A549 (cell line): Measurements from ENCODE around the gene PDIK1L. TPM values are rescaled to one million over a fixed set of nuclear protein-coding genes. Genes with fewer than 3 reads are reported as not detected.
A peak's percentile ranks its signal among the peaks of the same experiment; 100 is the strongest.

Source experiments
- ATAC-seq, 2 experiments: fragments of 200-7000 bp in 1 of 2; fragments of >200 bp in 1 of 2; cut with Nextera tagmentation in 1 of 2; cut with Tn5 transposase in 1 of 2; 3 replicates each; pipeline versions ENCODE4 v1.8.0 to v1.9.1; 2018 to 2020; ENCODE audit warnings: mild to moderate bottlenecking in 1 of 2, moderate library complexity in 1 of 2
- CTCF ChIA-PET: fragments of 300-600 bp; sonication (Branson Sonifier 250); formaldehyde crosslinking; extraction: SDS; loops from one replicate; lab custom pipeline; 2021; ENCODE audit warnings: antibody characterized with exemption, inconsistent platforms; lab: Yijun Ruan, JAX
- POLR2A ChIA-PET: fragments of 350-600 bp; formaldehyde crosslinking; extraction: SDS; loops from one replicate; lab custom pipeline; 2021; ENCODE audit warnings: antibody characterized with exemption, inconsistent platforms; lab: Yijun Ruan, JAX
- DNase-seq, 2 experiments: peaks; one replicate each; pipeline versions ENCODE4 v3.0.0 to v3.0.0-alpha.2; 2011 to 2016; ENCODE audit warnings: low read depth in 1 of 2, low spot score in 1 of 2
- FAIRE-seq: peaks from 2 replicates; lab custom pipeline; 2011; peaks lifted over from hg19 to GRCh38; lab: Jason Lieb, UNC
- H3K27ac ChIP-seq, 2 experiments: fragments of >200 bp; sonication (Bioruptor Twin); formaldehyde crosslinking; 3 replicates each; pipeline ENCODE4 v1.5.1; 2016 to 2017
- H3K4me1 ChIP-seq: fragments of >200 bp; sonication (Bioruptor Twin); formaldehyde crosslinking; 3 replicates; pipeline ENCODE4 v1.6.1; 2016
- H3K4me2 ChIP-seq: fragments of >200 bp; sonication (Bioruptor Twin); formaldehyde crosslinking; 3 replicates; pipeline ENCODE4 v1.6.1; 2016
- H3K4me3 ChIP-seq: fragments of >200 bp; sonication (Bioruptor Twin); formaldehyde crosslinking; 3 replicates; pipeline ENCODE4 v1.5.1; 2016
- H3K9me3 ChIP-seq: fragments of >200 bp; sonication (Bioruptor Twin); formaldehyde crosslinking; 3 replicates; pipeline ENCODE4 v1.6.1; 2016
- CEBPB ChIP-seq, 2 experiments: fragments of >200 bp in 1 of 2; sonication (Bioruptor Twin) in 1 of 2; formaldehyde crosslinking in 1 of 2; IDR thresholded peaks; 2 replicates each; pipeline ENCODE4 v1.6.1; 2012 to 2016
- FOXS1 ChIP-seq: fragments of 250-450 bp; sonication (Bioruptor Pico); IDR thresholded peaks from 2 replicates; pipeline ENCODE4 v1.5.0; 2020; ENCODE audit warnings: mild to moderate bottlenecking, moderate library complexity
- HDAC2 ChIP-seq: fragments of 200-600 bp; sonication (generic); IDR thresholded peaks from 2 replicates; pipeline ENCODE4 v1.6.1; 2016
- HEYL ChIP-seq: fragments of 250-450 bp; sonication (Bioruptor Pico); IDR thresholded peaks from 2 replicates; pipeline ENCODE4 v1.8.0; 2021; ENCODE audit warnings: mild to moderate bottlenecking, moderate library complexity
- HOXB13 ChIP-seq: fragments of 250-450 bp; sonication (Bioruptor Pico); IDR thresholded peaks from 2 replicates; pipeline ENCODE4 v1.5.0; 2020; ENCODE audit warnings: low read depth, mild to moderate bottlenecking, moderate library complexity
- HOXB5 ChIP-seq: fragments of 250-450 bp; sonication (Bioruptor Pico); IDR thresholded peaks from 2 replicates; pipeline ENCODE4 v1.5.0; 2020; ENCODE audit warnings: mild to moderate bottlenecking, moderate library complexity
- KDM1A ChIP-seq: fragments of 200-600 bp; sonication (generic); IDR thresholded peaks from 2 replicates; pipeline ENCODE4 v1.6.1; 2016; ENCODE audit warnings: low read depth, mild to moderate bottlenecking
- MAFK ChIP-seq: fragments of 450-650 bp; IDR thresholded peaks from 2 replicates; pipeline ENCODE4 v1.6.1; 2014; ENCODE audit not compliant: partially characterized antibody
- NFE2L2 ChIP-seq: fragments of 150-350 bp; conservative IDR thresholded peaks from 2 replicates; pipeline ENCODE4 v1.6.1; 2014; ENCODE audit warnings: low read length
- NR3C1 ChIP-seq: fragments of >200 bp; sonication (Bioruptor Twin); formaldehyde crosslinking; IDR thresholded peaks from 3 replicates; pipeline ENCODE4 v1.6.1; 2017
- RARB ChIP-seq: fragments of 250-450 bp; sonication (Bioruptor Pico); IDR thresholded peaks from 2 replicates; pipeline ENCODE4 v1.8.0; 2021; ENCODE audit warnings: mild to moderate bottlenecking, moderate library complexity
- RFX5 ChIP-seq: fragments of 450-650 bp; IDR thresholded peaks from 2 replicates; pipeline ENCODE4 v1.7.1; 2014; ENCODE audit warnings: antibody characterized with exemption, mild to moderate bottlenecking, moderate library complexity
- TFCP2L1 ChIP-seq: fragments of 250-450 bp; sonication (Bioruptor Pico); IDR thresholded peaks from 2 replicates; pipeline ENCODE4 v1.5.0; 2021; ENCODE audit warnings: mild to moderate bottlenecking
- ZSCAN20 ChIP-seq: fragments of 250-450 bp; sonication (Bioruptor Pico); IDR thresholded peaks from 2 replicates; pipeline ENCODE4 v1.8.0; 2022; ENCODE audit warnings: mild to moderate bottlenecking, moderate library complexity
- WGBS: methylation state at CpG from one replicate; pipeline ENCODE4 v1.1.6; 2017; ENCODE audit errors: missing lambda C conversion rate; 5-methylcytosine and 5-hydroxymethylcytosine counted together
- polyA plus RNA-seq, 4 experiments: library from polyadenylated mRNA; depleted of rRNA in 3 of 4; stranded (reverse); fragments of >200 nt; fragmentation: RNase III in 1 of 4; extraction: RNeasy Plus Mini Kit Qiagen cat#74134 plus additional on column Dnase treatment in 1 of 4; gene quantifications; 2 replicates in 3 of 4; 3 replicates in 1 of 4; pipeline ENCODE4 v1.2.3, GENCODE V29; 2011 to 2017
- TF ChIP-seq, protein P1 (sequence below): fragments of >200 bp; sonication (Bioruptor Twin); formaldehyde crosslinking; IDR thresholded peaks from 2 replicates; pipeline ENCODE4 v1.6.1; 2016

Gene PDIK1L
- polyA plus RNA-seq, 2 of the 4 experiments (the other 2 are of a cell fraction): 2.3 to 4.3 TPM

- POLR2A ChIA-PET: no interaction called here
- no peak for TF ChIP-seq NFE2L2
- TF ChIP-seq HDAC2: no peak
- TF ChIP-seq HOXB13 (CRISPR knock-in tag): no peak
- TF ChIP-seq CEBPB (IDR thresholded peaks at IDR 0.05): no peak
- TF ChIP-seq FOXS1 (CRISPR knock-in tag): no peak
- no peak for TF ChIP-seq ZSCAN20 (CRISPR knock-in tag)
- TF ChIP-seq TFCP2L1 (CRISPR knock-in tag): no peak
- no peak for TF ChIP-seq RARB (CRISPR knock-in tag)
- TF ChIP-seq HOXB5: no peak
- FAIRE-seq (no peak), DNase-seq (no peak), ATAC-seq (no peak)
- CTCF ChIA-PET: interaction anchor here (1.2 to 3.2 kb wide), 3 partner anchors 10 to 78 kb away, joined by 3 to 21 read pairs (median 4); no protein-coding TSS in a partner anchor
- no peak overlapping the region for H3K4me2 ChIP-seq
- H3K27ac ChIP-seq: no peak overlapping the region
- 88% methylated on average over 12 of the region's 12 CpGs for WGBS
- H3K4me3 ChIP-seq: no peak overlapping the region
- peaks cover 6% of the 10 kb centered on the region for H3K4me1 ChIP-seq
- H3K9me3 ChIP-seq: no peaks in the 10 kb centered on the region
These were observed 2.7 kb downstream of the PDIK1L start for GRCh38 chr1:26114165-26114927.

DNA sequence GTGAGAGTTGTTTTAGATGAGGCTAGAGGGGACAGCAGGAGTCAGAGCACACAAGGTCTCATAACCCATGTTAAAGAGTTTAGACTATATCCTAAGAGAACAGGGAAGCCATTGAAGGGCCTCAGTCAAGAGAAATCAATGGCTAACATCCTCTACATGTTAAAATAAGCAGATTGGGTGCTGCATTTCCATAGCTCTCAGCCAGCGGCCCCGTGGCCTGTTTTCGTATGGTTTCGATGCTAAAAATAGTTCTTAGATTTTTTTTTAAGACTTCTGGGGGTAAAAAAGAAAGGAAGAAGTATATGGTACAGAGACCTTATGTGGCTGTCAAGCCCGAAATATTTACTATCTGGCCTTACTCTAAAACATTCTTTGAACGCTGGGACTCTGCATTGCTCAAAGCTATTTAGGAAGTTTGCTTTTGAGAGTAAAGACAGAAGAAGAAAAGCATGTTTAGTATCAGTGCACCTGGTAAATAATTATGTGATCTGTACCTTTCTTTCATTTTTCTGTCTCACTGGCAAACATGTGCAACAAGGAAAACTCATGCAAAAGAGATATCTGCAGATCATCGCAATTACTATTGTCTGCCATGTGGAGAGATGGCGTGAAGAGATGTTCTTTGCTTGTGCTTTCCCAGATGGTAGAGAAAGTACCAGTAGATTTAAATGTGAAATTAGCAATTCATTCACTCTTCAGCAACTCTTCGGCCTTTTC lies 8.4 kb downstream of the PDIK1L start:
- WGBS: 84% methylated on average over 9 of the region's 9 CpGs
- TF ChIP-seq TFCP2L1 (CRISPR knock-in tag): no peak
- TF ChIP-seq, protein P1, sequence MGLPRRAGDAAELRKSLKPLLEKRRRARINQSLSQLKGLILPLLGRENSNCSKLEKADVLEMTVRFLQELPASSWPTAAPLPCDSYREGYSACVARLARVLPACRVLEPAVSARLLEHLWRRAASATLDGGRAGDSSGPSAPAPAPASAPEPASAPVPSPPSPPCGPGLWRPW: no peak
- no peak for TF ChIP-seq HEYL (CRISPR knock-in tag)
- no peak overlapping the region for H3K4me3 ChIP-seq
- POLR2A ChIA-PET: no interaction called here
- FAIRE-seq (no peak), DNase-seq (no peak), ATAC-seq (no peak)
- H3K4me2 ChIP-seq: no peak overlapping the region
- H3K27ac ChIP-seq: no peak overlapping the region
- H3K9me3 ChIP-seq: no peaks in the 10 kb centered on the region
- CTCF ChIA-PET: interaction anchor here (0.5 to 4.3 kb wide), 3 partner anchors 25 to 600 kb away, joined by 3 to 22 read pairs (median 4); no protein-coding TSS in a partner anchor
- H3K4me1 ChIP-seq: peaks cover 34% of the 10 kb centered on the region

DNA sequence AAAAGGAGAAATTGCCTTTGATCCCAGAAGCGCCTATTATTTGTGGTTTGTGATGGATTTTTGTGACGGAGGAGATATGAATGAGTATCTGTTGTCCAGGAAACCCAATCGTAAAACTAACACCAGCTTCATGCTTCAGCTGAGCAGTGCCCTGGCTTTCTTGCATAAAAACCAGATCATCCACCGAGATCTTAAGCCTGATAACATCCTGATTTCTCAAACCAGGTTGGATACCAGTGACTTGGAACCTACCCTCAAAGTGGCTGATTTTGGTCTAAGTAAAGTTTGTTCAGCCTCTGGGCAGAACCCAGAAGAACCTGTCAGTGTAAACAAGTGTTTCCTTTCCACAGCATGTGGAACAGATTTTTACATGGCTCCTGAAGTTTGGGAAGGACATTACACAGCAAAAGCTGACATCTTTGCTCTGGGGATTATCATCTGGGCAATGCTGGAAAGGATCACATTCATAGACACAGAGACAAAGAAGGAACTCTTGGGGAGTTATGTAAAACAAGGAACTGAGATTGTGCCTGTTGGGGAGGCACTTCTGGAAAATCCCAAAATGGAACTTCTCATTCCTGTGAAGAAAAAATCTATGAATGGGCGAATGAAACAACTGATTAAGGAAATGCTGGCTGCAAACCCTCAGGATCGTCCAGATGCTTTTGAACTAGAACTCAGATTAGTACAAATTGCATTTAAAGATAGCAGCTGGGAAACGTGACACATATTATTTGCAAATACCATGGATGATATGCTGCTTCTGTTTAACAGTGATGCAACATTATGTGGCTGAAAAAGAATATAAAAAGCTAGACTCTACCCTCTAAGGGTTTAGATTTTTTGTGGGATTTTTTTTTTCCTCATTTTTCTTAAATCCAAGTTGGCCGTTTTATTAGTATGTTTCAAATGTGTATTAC lies 10.5 kb downstream of the PDIK1L start:
- DNase-seq (no peak), ATAC-seq (no peak), FAIRE-seq (no peak)
- H3K4me1 ChIP-seq: peaks cover 39% of the 10 kb centered on the region
- WGBS: 86% methylated on average over 8 of the region's 8 CpGs
- ChIA-PET CTCF (interaction anchor here (1.1 to 7.1 kb wide), 7 partner anchors 9 to 200 kb away, joined by 3 to 46 read pairs (median 5); no protein-coding TSS in a partner anchor), POLR2A (interaction anchor here (1.7 kb wide), 1 partner anchor 23 kb away, joined by 8 read pairs; no protein-coding TSS in a partner anchor)
- no peak overlapping the region for H3K4me3 ChIP-seq
- TF ChIP-seq HDAC2 (no peak), MAFK (no peak), ZSCAN20 (CRISPR knock-in tag) (no peak), NR3C1 (no peak), RFX5 (no peak), KDM1A (no peak), TFCP2L1 (CRISPR knock-in tag) (no peak)
- H3K27ac ChIP-seq: peak overlapping the region; percentile 17 to 56; a peak in 3 of 6 replicates
- no peaks in the 10 kb centered on the region for H3K9me3 ChIP-seq
- H3K4me2 ChIP-seq: peak overlapping the region; percentile 63; the same call in 1 of the 3 replicates
